ENCODE measurements around the gene STK40.
A peak's percentile ranks its signal among the peaks of the same experiment; 100 is the strongest.

STK40 gene

DNA sequence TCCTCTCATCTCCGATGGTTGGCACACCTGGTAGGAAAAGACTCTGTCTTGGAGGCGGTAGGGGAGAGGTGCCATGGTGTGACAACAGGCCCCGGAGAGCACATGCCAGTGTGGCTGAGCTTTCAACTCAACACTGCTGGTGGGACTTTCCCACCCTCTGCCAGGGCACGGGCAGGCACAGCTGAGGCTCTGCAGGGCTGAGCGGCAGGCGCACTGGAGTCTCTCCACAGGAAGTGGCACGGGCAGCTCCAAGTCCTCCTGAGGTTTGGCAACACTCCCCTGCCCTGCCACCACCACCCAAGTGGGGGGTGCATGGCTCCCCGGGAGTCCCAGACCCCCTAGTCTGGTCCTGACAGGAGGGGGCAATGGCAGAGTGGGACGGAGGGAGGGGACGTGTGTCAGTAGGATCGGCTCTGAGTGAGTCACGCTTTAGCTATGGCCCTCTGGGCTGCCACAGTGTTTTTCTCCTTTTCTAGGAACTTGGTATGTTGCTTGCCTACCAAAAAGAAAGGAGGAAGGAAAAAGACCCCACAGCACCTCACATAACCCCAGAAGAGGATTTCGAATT, 35.0 kb downstream of the STK40 start:
- TF ChIP-seq CTCF (conservative IDR thresholded peaks at IDR 0.05; ENCODE audit: control insufficient read depth, insufficient read depth, low read depth, low read length): no peak
- DNase-seq (ENCODE audit: low read depth): peak; percentile 73
- H3K4me3 ChIP-seq (ENCODE audit: control insufficient read depth, low read depth, low read length): peak overlapping the region; percentile 7

- H3K4me3 ChIP-seq (ENCODE audit: control insufficient read depth, low read depth, low read length): no peak overlapping the region
- peak; percentile 24 for DNase-seq (ENCODE audit: low read depth)
- no peak for TF ChIP-seq CTCF (conservative IDR thresholded peaks at IDR 0.05; ENCODE audit: control insufficient read depth, insufficient read depth, low read depth, low read length)
These were observed 35.9 kb downstream of the STK40 start for GRCh38 chr1:36349839-36350238.

- H3K4me3 ChIP-seq (ENCODE audit: control insufficient read depth, low read depth, low read length): no peak overlapping the region
- DNase-seq (ENCODE audit: low read depth): peak; percentile 79
- TF ChIP-seq CTCF (conservative IDR thresholded peaks at IDR 0.05; ENCODE audit: control insufficient read depth, insufficient read depth, low read depth, low read length): no peak
These were observed 36.5 kb downstream of the STK40 start for GRCh38 chr1:36349241-36349671.

- DNase-seq (ENCODE audit: low read depth): no peak
- H3K4me3 ChIP-seq (ENCODE audit: control insufficient read depth, low read depth, low read length): no peak overlapping the region
- no peak for TF ChIP-seq CTCF (conservative IDR thresholded peaks at IDR 0.05; ENCODE audit: control insufficient read depth, insufficient read depth, low read depth, low read length)
These were observed 38.9 kb downstream of the STK40 start for GRCh38 chr1:36346741-36347370.

GRCh38 chr1:36345353-36345752, 40.4 kb downstream of the STK40 start:
- DNase-seq (ENCODE audit: low read depth): no peak
- H3K4me3 ChIP-seq (ENCODE audit: control insufficient read depth, low read depth, low read length): no peak overlapping the region
- no peak for TF ChIP-seq CTCF (conservative IDR thresholded peaks at IDR 0.05; ENCODE audit: control insufficient read depth, insufficient read depth, low read depth, low read length)

- no peak for DNase-seq (ENCODE audit: low read depth)
- no peak overlapping the region for H3K4me3 ChIP-seq (ENCODE audit: control insufficient read depth, low read depth, low read length)
- TF ChIP-seq CTCF (conservative IDR thresholded peaks at IDR 0.05; ENCODE audit: control insufficient read depth, insufficient read depth, low read depth, low read length): no peak
These were observed 41.4 kb downstream of the STK40 start for GRCh38 chr1:36344395-36344680.

All from fibroblast of mammary gland (primary cell).